Calu3 (cell line): Measurements from ENCODE around the gene FKBP11. TPM values are rescaled to one million over a fixed set of nuclear protein-coding genes. Genes with fewer than 3 reads are reported as not detected.
A peak's percentile ranks its signal among the peaks of the same experiment; 100 is the strongest.

ENCODE experiments used
- BruUV-seq: library from RNA; stranded (reverse); fragments of 400-500 nt; replicated peaks from 2 replicates; lab custom pipeline; 2021; lab: Mats Ljungman, UMichigan
- CTCF ChIA-PET: fragments of 300-600 bp; sonication (Branson Sonifier 250); formaldehyde crosslinking; loops from one replicate; lab custom pipeline; 2022; ENCODE audit warnings: antibody characterized with exemption; lab: Charles Lee
- DNase-seq: peaks from one replicate; pipeline ENCODE4 v3.0.0; 2022
- H3K27ac Mint-ChIP-seq: one replicate; pipeline ENCODE4 v1.8.0; 2022; ENCODE audit warnings: mixed read lengths; ENCODE audit not compliant: unreplicated experiment
- H3K27me3 Mint-ChIP-seq: one replicate; pipeline ENCODE4 v1.8.0; 2022; ENCODE audit warnings: mixed read lengths; ENCODE audit not compliant: unreplicated experiment
- H3K36me3 Mint-ChIP-seq: one replicate; pipeline ENCODE4 v1.8.0; 2022; ENCODE audit warnings: mild to moderate bottlenecking, moderate library complexity, mixed read lengths; ENCODE audit not compliant: insufficient read depth, unreplicated experiment
- H3K4me1 Mint-ChIP-seq: one replicate; pipeline ENCODE4 v1.8.0; 2022; ENCODE audit warnings: mild to moderate bottlenecking, low read depth, mixed read lengths; ENCODE audit not compliant: unreplicated experiment
- H3K4me3 Mint-ChIP-seq: one replicate; pipeline ENCODE4 v1.8.0; 2022; ENCODE audit warnings: mild to moderate bottlenecking, low read depth, moderate library complexity, mixed read lengths; ENCODE audit not compliant: unreplicated experiment
- H3K9me3 Mint-ChIP-seq: one replicate; pipeline ENCODE4 v1.8.0; 2022; ENCODE audit warnings: low read depth, mixed read lengths; ENCODE audit not compliant: unreplicated experiment
- CTCF ChIP-seq: fragments of 200-600 bp; IDR thresholded peaks from one replicate; pipeline ENCODE4 v1.8.0; 2022; ENCODE audit warnings: antibody characterized with exemption; ENCODE audit not compliant: unreplicated experiment
- intact Hi-C: fragments of 100-400 bp; cut with micrococcal nuclease; formaldehyde crosslinking; loops from one replicate; pipeline ENCODE4 v1.10.0; 2022; ENCODE audit not compliant: unreplicated experiment
- total RNA-seq: library from RNA; stranded (reverse); gene quantifications from 2 replicates; pipeline ENCODE4 v1.2.3, GENCODE V29; 2022

FKBP11 gene
- total RNA-seq, 1 experiment from 2014 or later, result 21.4 TPM

GRCh38 chr12:48899651-48900050 lies 25.6 kb downstream of the FKBP11 start:
- BruUV-seq, result no TSS peak
- Mint-ChIP-seq H3K4me3 (no peak overlapping the region), H3K36me3 (peaks cover 8% of the 10 kb centered on the region), H3K9me3 (no peaks in the 10 kb centered on the region), H3K27ac (no peak overlapping the region), H3K27me3 (no peaks in the 10 kb centered on the region), H3K4me1 (no peaks in the 10 kb centered on the region)
- CTCF ChIA-PET, result interaction anchor here (1.4 kb wide), 1 partner anchor 47 kb away, joined by 3 read pairs; no protein-coding TSS in a partner anchor
- TF ChIP-seq CTCF, result no peak
- DNase-seq, result no peak
- intact Hi-C loops, result no loop called here

GRCh38 chr12:48894271-48894670 lies 31.0 kb downstream of the FKBP11 start:
- Mint-ChIP-seq H3K36me3 (no peaks in the 10 kb centered on the region), H3K9me3 (no peaks in the 10 kb centered on the region), H3K4me1 (no peaks in the 10 kb centered on the region), H3K27me3 (peaks cover 22% of the 10 kb centered on the region), H3K4me3 (no peak overlapping the region), H3K27ac (no peak overlapping the region)
- CTCF ChIA-PET, result no interaction called here
- DNase-seq, result no peak
- intact Hi-C loops, result no loop called here
- BruUV-seq, result no TSS peak
- TF ChIP-seq CTCF, result no peak

- Mint-ChIP-seq H3K27me3 (peaks cover 22% of the 10 kb centered on the region), H3K27ac (no peak overlapping the region), H3K9me3 (no peaks in the 10 kb centered on the region), H3K4me1 (peaks cover 8% of the 10 kb centered on the region), H3K4me3 (no peak overlapping the region), H3K36me3 (peaks cover 4% of the 10 kb centered on the region)
- intact Hi-C loops, result loop anchor here (1.0 kb wide), 1 partner anchor 38 kb away; no protein-coding TSS in a partner anchor
- BruUV-seq, result no TSS peak
- CTCF ChIA-PET, result interaction anchor here (0.6 to 3.8 kb wide), 6 partner anchors 13 to 62 kb away, joined by 3 to 61 read pairs (median 4); partner anchors contain the start of genes DDX23 and RND1
- TF ChIP-seq CTCF, result peak; percentile 55
- DNase-seq, result peak; percentile 84
Observed at GRCh38 chr12:48890657-48891418, 34.5 kb downstream of the FKBP11 start.

GRCh38 chr12:48889679-48890078 lies 35.6 kb downstream of the FKBP11 start:
- H3K27ac Mint-ChIP-seq, result no peak overlapping the region
- intact Hi-C loops, result loop anchor here (1.0 kb wide), 1 partner anchor 36 kb away; no protein-coding TSS in a partner anchor

More at GRCh38 chr12:48889679-48890078, 35.6 kb downstream of the FKBP11 start:
- CTCF ChIA-PET, result interaction anchor here (1.3 to 3.8 kb wide), 3 partner anchors 22 to 37 kb away, joined by 3 to 61 read pairs (median 13); partner anchors contain the start of genes DDX23 and RND1
- H3K27me3 Mint-ChIP-seq, result peaks cover 22% of the 10 kb centered on the region
- TF ChIP-seq CTCF, result no peak
- no peak for DNase-seq
- H3K4me3 Mint-ChIP-seq, result no peak overlapping the region
- no TSS peak for BruUV-seq
- peaks cover 4% of the 10 kb centered on the region for H3K36me3 Mint-ChIP-seq
- no peaks in the 10 kb centered on the region for H3K9me3 Mint-ChIP-seq
- H3K4me1 Mint-ChIP-seq, result peaks cover 8% of the 10 kb centered on the region
